Measurements from ENCODE around the gene BACH2. TPM values are rescaled to one million over a fixed set of nuclear protein-coding genes. Genes with fewer than 3 reads are reported as not detected.

BACH2 gene
- total RNA-seq, 1 experiment from 2014 or later = 3.3 TPM

DNA sequence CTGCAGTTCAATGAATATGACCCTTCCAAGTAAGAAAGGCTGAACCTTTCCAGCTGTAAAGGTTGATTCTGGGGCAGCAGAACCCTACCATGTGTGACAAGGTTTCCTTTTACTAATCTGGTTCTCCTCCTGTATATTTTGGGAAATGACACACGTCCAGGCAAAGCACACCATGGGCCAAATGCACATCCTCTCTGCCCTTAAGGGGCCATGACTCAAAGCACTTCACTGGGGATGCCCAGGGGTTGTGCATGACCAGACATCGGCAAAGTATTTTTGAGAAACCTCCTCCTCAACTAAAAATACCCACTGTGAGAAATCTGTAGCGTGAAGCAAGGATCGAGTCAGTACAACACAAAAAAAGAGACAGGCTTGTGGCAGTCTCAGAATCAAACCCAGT, 174.7 kb downstream of the BACH2 start:
- intact Hi-C loops (cut with micrococcal nuclease) = no loop called here
- DNase-seq (ENCODE audit: low read depth, low spot score) (no peak), ATAC-seq (no peak)
- Histone ChIP-seq H3K4me1 (ENCODE audit: control insufficient read depth in 1 of 2, insufficient read depth in 2 of 2, low read length in 2 of 2) (no peaks in the 10 kb centered on the region), H3K79me2 (ENCODE audit: insufficient read depth, low read length) (no peaks in the 10 kb centered on the region), H3K9me2 (ENCODE audit: insufficient read depth) (no peaks in the 10 kb centered on the region), H3K4me2 (ENCODE audit: low read length) (no peak overlapping the region), H3K27ac (ENCODE audit: low read depth, low read length) (no peak overlapping the region), H3K9me3 (ENCODE audit: control insufficient read depth in 1 of 2, insufficient read depth in 1 of 2, low read depth in 1 of 2, low read length in 2 of 2) (no peaks in the 10 kb centered on the region), H3K4me3 (replicated peaks in 1 of 2; ENCODE audit: low read depth in 1 of 2, low read length in 2 of 2) (no peak overlapping the region), H2AFZ (ENCODE audit: low read depth, low read length, poor library complexity, severe bottlenecking) (no peak overlapping the region), H3K9ac (ENCODE audit: low read length) (no peak overlapping the region), H3K36me3 (ENCODE audit: control insufficient read depth in 1 of 2, insufficient read depth in 2 of 2, low read length in 2 of 2) (no peaks in the 10 kb centered on the region), H4K20me1 (ENCODE audit: insufficient read depth) (no peaks in the 10 kb centered on the region), H3K27me3 (ENCODE audit: insufficient read depth, low read length) (no peaks in the 10 kb centered on the region)
- ChIA-PET POLR2A (no interaction called here), RAD21 (ENCODE audit: low non-redundant PET in 1 of 2, low total read pairs in 2 of 2, uncharacterized antibody in 2 of 2, unreplicated experiment in 2 of 2) (no interaction called here), CTCF (no interaction called here)
- TF ChIP-seq ZNF274 (IDR thresholded peaks at IDR 0.05; ENCODE audit: low read depth, low read length) (no peak), ZBTB33 (IDR thresholded peaks at IDR 0.05; ENCODE audit: extremely low read depth, insufficient replicate concordance, low read length) (no peak), EZH2 (IDR thresholded peaks at IDR 0.05) (no peak), ZFX (IDR thresholded peaks at IDR 0.05) (no peak), ELF1 (IDR thresholded peaks at IDR 0.05; ENCODE audit: borderline replicate concordance, low read depth) (no peak), TCF7L2 (IDR thresholded peaks at IDR 0.05; ENCODE audit: borderline replicate concordance, extremely low read depth, insufficient read depth, insufficient read length) (no peak), REST (IDR thresholded peaks at IDR 0.05; ENCODE audit: low read depth) (no peak), MAX (IDR thresholded peaks at IDR 0.05) (no peak), SRF (IDR thresholded peaks at IDR 0.05; ENCODE audit: low read depth) (no peak), YY1 (IDR thresholded peaks at IDR 0.05; ENCODE audit: extremely low read depth, insufficient replicate concordance, low read depth, low read length) (no peak), SP1 (IDR thresholded peaks at IDR 0.05; ENCODE audit: low read depth) (no peak), SIN3A (IDR thresholded peaks at IDR 0.05; ENCODE audit: low read depth) (no peak), POLR2A (IDR thresholded peaks at IDR 0.05; ENCODE audit: borderline replicate concordance, extremely low read depth, insufficient read depth, insufficient read length) (no peak), CBX3 (IDR thresholded peaks at IDR 0.05; ENCODE audit: low read depth) (no peak), EZH2phosphoT487 (IDR thresholded peaks at IDR 0.05; ENCODE audit: borderline replicate concordance) (no peak), JUND (IDR thresholded peaks at IDR 0.05) (no peak)
- TF ChIP-seq, protein P1, sequence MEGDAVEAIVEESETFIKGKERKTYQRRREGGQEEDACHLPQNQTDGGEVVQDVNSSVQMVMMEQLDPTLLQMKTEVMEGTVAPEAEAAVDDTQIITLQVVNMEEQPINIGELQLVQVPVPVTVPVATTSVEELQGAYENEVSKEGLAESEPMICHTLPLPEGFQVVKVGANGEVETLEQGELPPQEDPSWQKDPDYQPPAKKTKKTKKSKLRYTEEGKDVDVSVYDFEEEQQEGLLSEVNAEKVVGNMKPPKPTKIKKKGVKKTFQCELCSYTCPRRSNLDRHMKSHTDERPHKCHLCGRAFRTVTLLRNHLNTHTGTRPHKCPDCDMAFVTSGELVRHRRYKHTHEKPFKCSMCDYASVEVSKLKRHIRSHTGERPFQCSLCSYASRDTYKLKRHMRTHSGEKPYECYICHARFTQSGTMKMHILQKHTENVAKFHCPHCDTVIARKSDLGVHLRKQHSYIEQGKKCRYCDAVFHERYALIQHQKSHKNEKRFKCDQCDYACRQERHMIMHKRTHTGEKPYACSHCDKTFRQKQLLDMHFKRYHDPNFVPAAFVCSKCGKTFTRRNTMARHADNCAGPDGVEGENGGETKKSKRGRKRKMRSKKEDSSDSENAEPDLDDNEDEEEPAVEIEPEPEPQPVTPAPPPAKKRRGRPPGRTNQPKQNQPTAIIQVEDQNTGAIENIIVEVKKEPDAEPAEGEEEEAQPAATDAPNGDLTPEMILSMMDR (IDR thresholded peaks at IDR 0.05 in 2 of 3, conservative IDR thresholded peaks at IDR 0.05 in 1 of 3; ENCODE audit: borderline replicate concordance in 1 of 3, insufficient read depth in 1 of 3, low read depth in 2 of 3, low read length in 2 of 3) = no peak
- TF ChIP-seq, protein P2, sequence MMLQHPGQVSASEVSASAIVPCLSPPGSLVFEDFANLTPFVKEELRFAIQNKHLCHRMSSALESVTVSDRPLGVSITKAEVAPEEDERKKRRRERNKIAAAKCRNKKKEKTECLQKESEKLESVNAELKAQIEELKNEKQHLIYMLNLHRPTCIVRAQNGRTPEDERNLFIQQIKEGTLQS (IDR thresholded peaks at IDR 0.05) = no peak
- no TSS peak for BruUV-seq (replicated peaks)

Data from HCT116 (cell line).